Measurements from ENCODE around the gene APP. TPM values are rescaled to one million over a fixed set of nuclear protein-coding genes. Genes with fewer than 3 reads are reported as not detected.

The APP gene
- total and polyA plus RNA-seq, 10 of the 15 experiments (the other 5 are each of a cell fraction or from before 2014, with no cell fraction given) = 8.8 to 94.9 (median 51.0) TPM

- FAIRE-seq = no peak
- SMC1A ChIA-PET (ENCODE audit: uncharacterized antibody, unreplicated experiment) = interaction anchor here (1.5 kb wide), 1 partner anchor 8 kb away, joined by 4 read pairs; no protein-coding TSS in a partner anchor
- H3K27ac ChIP-seq (ENCODE audit: control insufficient read depth, insufficient read depth) = no peak overlapping the region
These were observed 50.7 kb downstream of the APP start for GRCh38 chr21:26119906-26120305.

More at GRCh38 chr21:26119906-26120305, 50.7 kb downstream of the APP start:
- peaks cover 19% of the 10 kb centered on the region for H3K4me1 ChIP-seq (ENCODE audit: control insufficient read depth, insufficient read depth, low read length)
- no peak overlapping the region for H3K4me3 ChIP-seq
- ChIA-PET CTCF (interaction anchor here (1.0 kb wide), 1 partner anchor 9 kb away, joined by 3 read pairs; no protein-coding TSS in a partner anchor), POLR2A (no interaction called here), RAD21 (ENCODE audit: unreplicated experiment) (interaction anchor here (0.6 kb wide), 1 partner anchor 679 kb away, joined by 3 read pairs; no protein-coding TSS in a partner anchor)
- TF ChIP-seq RELA (IDR thresholded peaks at IDR 0.05; ENCODE audit: borderline replicate concordance, partially characterized antibody) (no peak), ZNF592 (IDR thresholded peaks at IDR 0.05) (no peak), YBX1 (IDR thresholded peaks at IDR 0.05) (no peak), HDAC2 (IDR thresholded peaks at IDR 0.05) (no peak), MXI1 (IDR thresholded peaks at IDR 0.05; ENCODE audit: low read depth, low read length) (no peak), ZNF384 (IDR thresholded peaks at IDR 0.05; ENCODE audit: borderline replicate concordance, low read depth, low read length) (no peak), ZNF687 (IDR thresholded peaks at IDR 0.05) (no peak), FOXM1 (IDR thresholded peaks at IDR 0.05; ENCODE audit: low read depth, low read length) (no peak), NFYA (IDR thresholded peaks at IDR 0.05; ENCODE audit: borderline replicate concordance, low read depth, low read length) (no peak)
- H3K27me3 ChIP-seq (replicated peaks in 1 of 2; ENCODE audit: control insufficient read depth in 2 of 2, insufficient read depth in 2 of 2, low read length in 1 of 2) = no peaks in the 10 kb centered on the region
- no peaks in the 10 kb centered on the region for H3K79me2 ChIP-seq (ENCODE audit: control insufficient read depth, insufficient read depth, low read length)
- no peaks in the 10 kb centered on the region for H3K36me3 ChIP-seq (ENCODE audit: control insufficient read depth in 2 of 2, insufficient read depth in 2 of 2, low read length in 1 of 2)
- no peaks in the 10 kb centered on the region for H4K20me1 ChIP-seq (ENCODE audit: control insufficient read depth, insufficient read depth)
- 0% methylated on average over 1 of the region's 1 CpG for WGBS (ENCODE audit: insufficient coverage, insufficient replicate concordance, low lambda C conversion rate, missing lambda C conversion rate)
- intact Hi-C loops (cut with micrococcal nuclease; ENCODE audit: unreplicated experiment) (no loop called here), in situ Hi-C loops (cut with MboI) (no loop called here)
- H3K9ac ChIP-seq (ENCODE audit: control insufficient read depth, insufficient read depth, low read length) = no peak overlapping the region
- H3K4me2 ChIP-seq (ENCODE audit: control insufficient read depth, insufficient read depth) = no peak overlapping the region
- ATAC-seq (no peak), DNase-seq (ENCODE audit: low read depth, low spot score) (no peak)
- no peak overlapping the region for H2AFZ ChIP-seq (ENCODE audit: control insufficient read depth, low read depth, low read length)
- no TSS peak for BruUV-seq (replicated peaks)
- no peaks in the 10 kb centered on the region for H3K9me3 ChIP-seq (replicated peaks; ENCODE audit: control insufficient read depth, insufficient read depth, low read length)

Data from GM12878 (cell line).